ENCODE results near the gene HSPB7.
A peak's percentile ranks its signal among the peaks of the same experiment; 100 is the strongest.

Gene HSPB7

GRCh38 chr1:15972409-15972808 is 45.4 kb downstream of the HSPB7 start:
- Histone ChIP-seq H3K4me3 (ENCODE audit: control insufficient read depth in 1 of 7, extremely low read depth in 1 of 7, insufficient read depth in 4 of 7, low read depth in 2 of 7, low read length in 6 of 7) (no peak overlapping the region), H3K4me1 (ENCODE audit: control extremely low read depth in 1 of 4, control insufficient read depth in 4 of 4, insufficient read depth in 4 of 4, low read length in 3 of 4) (peaks cover 6 to 15% (median 10%) of the 10 kb centered on the region in 4 experiments), H3K27me3 (replicated peaks in 2 of 5; ENCODE audit: control insufficient read depth in 4 of 5, insufficient read depth in 5 of 5, low read length in 4 of 5) (no peaks in the 10 kb centered on the region), H3K27ac (ENCODE audit: insufficient read depth in 1 of 2, low read depth in 1 of 2, low read length in 2 of 2, poor library complexity in 1 of 2, severe bottlenecking in 2 of 2) (no peak overlapping the region), H3K36me3 (ENCODE audit: control insufficient read depth in 4 of 4, insufficient read depth in 4 of 4, low read length in 3 of 4) (peaks cover 13 to 45% (median 32%) of the 10 kb centered on the region in 4 experiments), H3K9me3 (ENCODE audit: control extremely low read depth in 1 of 5, control insufficient read depth in 4 of 5, insufficient read depth in 2 of 5, low read depth in 1 of 5, low read length in 4 of 5) (peaks cover 0 to 4% (median 2%) of the 10 kb centered on the region in 5 experiments)
- CTCF ChIA-PET = interaction anchor here (1.4 kb wide), 1 partner anchor 181 kb away, joined by 4 read pairs; no protein-coding TSS in a partner anchor
- POLR2A ChIA-PET = no interaction called here
- 100% methylated on average over 1 of the region's 1 CpG for WGBS (ENCODE audit: insufficient coverage)
- DNase-seq = no peak

- peaks cover 0 to 4% (median 2%) of the 10 kb centered on the region in 5 experiments for H3K9me3 ChIP-seq (ENCODE audit: control extremely low read depth in 1 of 5, control insufficient read depth in 4 of 5, insufficient read depth in 2 of 5, low read depth in 1 of 5, low read length in 4 of 5)
- H3K4me1 ChIP-seq (ENCODE audit: control extremely low read depth in 1 of 4, control insufficient read depth in 4 of 4, insufficient read depth in 4 of 4, low read length in 3 of 4) = peaks cover 8 to 19% (median 16%) of the 10 kb centered on the region in 4 experiments
- H3K27ac ChIP-seq (ENCODE audit: insufficient read depth in 1 of 2, low read depth in 1 of 2, low read length in 2 of 2, poor library complexity in 1 of 2, severe bottlenecking in 2 of 2) = no peak overlapping the region
- DNase-seq = no peak
- no peaks in the 10 kb centered on the region for H3K27me3 ChIP-seq (replicated peaks in 2 of 5; ENCODE audit: control insufficient read depth in 4 of 5, insufficient read depth in 5 of 5, low read length in 4 of 5)
- no peak overlapping the region for H3K4me3 ChIP-seq (ENCODE audit: control insufficient read depth in 1 of 7, extremely low read depth in 1 of 7, insufficient read depth in 4 of 7, low read depth in 2 of 7, low read length in 6 of 7)
- CTCF ChIA-PET = interaction anchor here (1.5 kb wide), 1 partner anchor 37 kb away, joined by 3 read pairs; no protein-coding TSS in a partner anchor
- H3K36me3 ChIP-seq (ENCODE audit: control insufficient read depth in 4 of 4, insufficient read depth in 4 of 4, low read length in 3 of 4) = peaks cover 13 to 45% (median 32%) of the 10 kb centered on the region in 4 experiments
- POLR2A ChIA-PET = no interaction called here
Measured at GRCh38 chr1:15970911-15971310, 46.9 kb downstream of the HSPB7 start.

- Histone ChIP-seq H3K27me3 (replicated peaks in 2 of 5; ENCODE audit: control insufficient read depth in 4 of 5, insufficient read depth in 5 of 5, low read length in 4 of 5) (no peaks in the 10 kb centered on the region), H3K27ac (ENCODE audit: insufficient read depth in 1 of 2, low read depth in 1 of 2, low read length in 2 of 2, poor library complexity in 1 of 2, severe bottlenecking in 2 of 2) (no peak overlapping the region), H3K36me3 (ENCODE audit: control insufficient read depth in 4 of 4, insufficient read depth in 4 of 4, low read length in 3 of 4) (peaks cover 13 to 46% (median 32%) of the 10 kb centered on the region in 4 experiments), H3K9me3 (ENCODE audit: control extremely low read depth in 1 of 5, control insufficient read depth in 4 of 5, insufficient read depth in 2 of 5, low read depth in 1 of 5, low read length in 4 of 5) (peaks cover 0 to 4% (median 2%) of the 10 kb centered on the region in 5 experiments), H3K4me3 (ENCODE audit: control insufficient read depth in 1 of 7, extremely low read depth in 1 of 7, insufficient read depth in 4 of 7, low read depth in 2 of 7, low read length in 6 of 7) (no peak overlapping the region), H3K4me1 (ENCODE audit: control extremely low read depth in 1 of 4, control insufficient read depth in 4 of 4, insufficient read depth in 4 of 4, low read length in 3 of 4) (peaks cover 2 to 20% (median 13%) of the 10 kb centered on the region in 4 experiments)
- ChIA-PET POLR2A (interaction anchor here (0.6 kb wide), 1 partner anchor 173 kb away, joined by 3 read pairs; no protein-coding TSS in a partner anchor), CTCF (interaction anchor here (1.1 to 1.5 kb wide), 2 partner anchors 38 to 178 kb away, joined by 3 read pairs; no protein-coding TSS in a partner anchor)
- DNase-seq = no peak
- 100% methylated on average over 7 of the region's 13 CpGs for WGBS (ENCODE audit: insufficient coverage)
Measured at GRCh38 chr1:15969321-15969880, 48.4 kb downstream of the HSPB7 start.

- no peak overlapping the region for H3K27ac ChIP-seq (ENCODE audit: insufficient read depth in 1 of 2, low read depth in 1 of 2, low read length in 2 of 2, poor library complexity in 1 of 2, severe bottlenecking in 2 of 2)
- H3K9me3 ChIP-seq (ENCODE audit: control extremely low read depth in 1 of 5, control insufficient read depth in 4 of 5, insufficient read depth in 2 of 5, low read depth in 1 of 5, low read length in 4 of 5) = peaks cover 0 to 4% (median 2%) of the 10 kb centered on the region in 5 experiments
- POLR2A ChIA-PET = no interaction called here
- H3K4me1 ChIP-seq (ENCODE audit: control extremely low read depth in 1 of 4, control insufficient read depth in 4 of 4, insufficient read depth in 4 of 4, low read length in 3 of 4) = peaks cover 5 to 20% (median 15%) of the 10 kb centered on the region in 4 experiments
- DNase-seq = no peak
- H3K4me3 ChIP-seq (ENCODE audit: control insufficient read depth in 1 of 7, extremely low read depth in 1 of 7, insufficient read depth in 4 of 7, low read depth in 2 of 7, low read length in 6 of 7) = no peak overlapping the region
- H3K27me3 ChIP-seq (replicated peaks in 2 of 5; ENCODE audit: control insufficient read depth in 4 of 5, insufficient read depth in 5 of 5, low read length in 4 of 5) = no peaks in the 10 kb centered on the region
- 100% methylated on average over 3 of the region's 5 CpGs for WGBS (ENCODE audit: insufficient coverage)
- CTCF ChIA-PET = no interaction called here
- peaks cover 10 to 41% (median 30%) of the 10 kb centered on the region in 4 experiments for H3K36me3 ChIP-seq (ENCODE audit: control insufficient read depth in 4 of 4, insufficient read depth in 4 of 4, low read length in 3 of 4)
Measured at GRCh38 chr1:15968172-15968571, 49.7 kb downstream of the HSPB7 start.

- Histone ChIP-seq H3K27ac (ENCODE audit: insufficient read depth in 1 of 2, low read depth in 1 of 2, low read length in 2 of 2, poor library complexity in 1 of 2, severe bottlenecking in 2 of 2) (no peak overlapping the region), H3K4me1 (ENCODE audit: control extremely low read depth in 1 of 4, control insufficient read depth in 4 of 4, insufficient read depth in 4 of 4, low read length in 3 of 4) (peaks cover 5 to 21% (median 17%) of the 10 kb centered on the region in 4 experiments), H3K27me3 (replicated peaks in 2 of 5; ENCODE audit: control insufficient read depth in 4 of 5, insufficient read depth in 5 of 5, low read length in 4 of 5) (no peaks in the 10 kb centered on the region), H3K4me3 (ENCODE audit: control insufficient read depth in 1 of 7, extremely low read depth in 1 of 7, insufficient read depth in 4 of 7, low read depth in 2 of 7, low read length in 6 of 7) (no peak overlapping the region), H3K36me3 (ENCODE audit: control insufficient read depth in 4 of 4, insufficient read depth in 4 of 4, low read length in 3 of 4) (peaks cover under 1 to 32% (median 19%) of the 10 kb centered on the region in 4 experiments), H3K9me3 (ENCODE audit: control extremely low read depth in 1 of 5, control insufficient read depth in 4 of 5, insufficient read depth in 2 of 5, low read depth in 1 of 5, low read length in 4 of 5) (peaks cover 0 to 4% (median 0%) of the 10 kb centered on the region in 5 experiments)
- 92% methylated on average over 2 of the region's 6 CpGs for WGBS (ENCODE audit: insufficient coverage)
- POLR2A ChIA-PET = no interaction called here
- DNase-seq = no peak
- CTCF ChIA-PET = interaction anchor here (1.4 kb wide), 1 partner anchor 24 kb away, joined by 3 read pairs; no protein-coding TSS in a partner anchor
Measured at GRCh38 chr1:15966956-15967344, 50.9 kb downstream of the HSPB7 start.

GRCh38 chr1:15966081-15966955 is 51.5 kb downstream of the HSPB7 start:
- Histone ChIP-seq H3K36me3 (ENCODE audit: control insufficient read depth in 4 of 4, insufficient read depth in 4 of 4, low read length in 3 of 4) (peaks cover 0 to 27% (median 18%) of the 10 kb centered on the region in 4 experiments), H3K4me3 (ENCODE audit: control insufficient read depth in 1 of 7, extremely low read depth in 1 of 7, insufficient read depth in 4 of 7, low read depth in 2 of 7, low read length in 6 of 7) (peak overlapping the region in 3 of 7 experiments; percentile 20 to 54 (median 23)), H3K4me1 (ENCODE audit: control extremely low read depth in 1 of 4, control insufficient read depth in 4 of 4, insufficient read depth in 4 of 4, low read length in 3 of 4) (peaks cover 5 to 21% (median 17%) of the 10 kb centered on the region in 4 experiments), H3K27ac (ENCODE audit: insufficient read depth in 1 of 2, low read depth in 1 of 2, low read length in 2 of 2, poor library complexity in 1 of 2, severe bottlenecking in 2 of 2) (peak overlapping the region; percentile 19 to 63), H3K9me3 (ENCODE audit: control extremely low read depth in 1 of 5, control insufficient read depth in 4 of 5, insufficient read depth in 2 of 5, low read depth in 1 of 5, low read length in 4 of 5) (peaks cover 0 to 4% (median 0%) of the 10 kb centered on the region in 5 experiments), H3K27me3 (replicated peaks in 2 of 5; ENCODE audit: control insufficient read depth in 4 of 5, insufficient read depth in 5 of 5, low read length in 4 of 5) (no peaks in the 10 kb centered on the region)
- ChIA-PET CTCF (interaction anchor here (0.8 to 1.4 kb wide), 3 partner anchors 10 to 23 kb away, joined by 3 read pairs; no protein-coding TSS in a partner anchor), POLR2A (interaction anchor here (0.6 kb wide), 1 partner anchor 547 kb away, joined by 3 read pairs; no protein-coding TSS in a partner anchor)
- DNase-seq = peak; percentile 67 to 91 (median 89)
- 16% methylated on average over 8 of the region's 18 CpGs for WGBS (ENCODE audit: insufficient coverage)

All from common myeloid progenitor, CD34-positive (primary cell).